PC-3 (cell line): ENCODE data around the gene AKNA. TPM values are rescaled to one million over a fixed set of nuclear protein-coding genes. Genes with fewer than 3 reads are reported as not detected.

Source experiments
- ATAC-seq: fragments of 200-7000 bp; cut with Tn5 transposase; 2 replicates; pipeline ENCODE4 v1.9.1; 2020; ENCODE audit warnings: mild to moderate bottlenecking, moderate library complexity
- BruUV-seq: library from RNA; stranded (reverse); fragments of 400-500 nt; replicated peaks from 2 replicates; lab custom pipeline; 2021; lab: Mats Ljungman, UMichigan
- CTCF ChIA-PET: fragments of 300-600 bp; sonication (Branson Sonifier 250); formaldehyde crosslinking; loops from one replicate; lab custom pipeline; 2022; ENCODE audit warnings: antibody characterized with exemption; lab: Charles Lee
- POLR2A ChIA-PET: fragments of 300-600 bp; sonication (Branson Sonifier 250); formaldehyde crosslinking; loops from one replicate; lab custom pipeline; 2022; ENCODE audit warnings: antibody characterized with exemption; ENCODE audit not compliant: unreplicated experiment; lab: Charles Lee
- DNase-seq: peaks from one replicate; pipeline ENCODE4 v3.0.0-alpha.2; 2015
- H2AFZ ChIP-seq: fragments of 300-600 bp; sonication (generic); 2 replicates; pipeline ENCODE4 v1.6.0; 2016; ENCODE audit warnings: antibody characterized with exemption, low read length
- H3F3A ChIP-seq: fragments of 300-600 bp; sonication (generic); one replicate; pipeline ENCODE4 v1.6.0; 2017; ENCODE audit warnings: antibody characterized with exemption, low read length, control low read depth, mild to moderate bottlenecking; ENCODE audit not compliant: unreplicated experiment
- H3K27ac ChIP-seq: fragments of 300-600 bp; sonication (generic); 2 replicates; pipeline ENCODE4 v1.5.1; 2016; ENCODE audit warnings: mild to moderate bottlenecking, low read length
- H3K27me3 ChIP-seq: fragments of 300-600 bp; sonication (generic); 2 replicates; pipeline ENCODE4 v1.6.1; 2016; ENCODE audit warnings: low read length, mixed read lengths
- H3K36me3 ChIP-seq: fragments of 300-600 bp; sonication (generic); 2 replicates; pipeline ENCODE4 v1.6.1; 2016; ENCODE audit warnings: low read depth, mixed run types, low read length, mixed read lengths
- H3K4me1 ChIP-seq: fragments of 300-600 bp; sonication (generic); 2 replicates; pipeline ENCODE4 v1.5.1; 2016; ENCODE audit warnings: low read length; ENCODE audit not compliant: insufficient read depth
- H3K4me2 ChIP-seq: fragments of 300-600 bp; sonication (generic); 2 replicates; pipeline ENCODE4 v1.6.0; 2016; ENCODE audit warnings: low read length
- H3K4me3 ChIP-seq: fragments of 300-600 bp; sonication (generic); 2 replicates; pipeline ENCODE4 v1.5.1; 2016; ENCODE audit warnings: mild to moderate bottlenecking, low read length, mixed read lengths
- H3K79me2 ChIP-seq: fragments of 300-600 bp; sonication (generic); 2 replicates; pipeline ENCODE4 v1.6.1; 2017; ENCODE audit warnings: low read length, mixed read lengths
- H3K9ac ChIP-seq: fragments of 300-600 bp; sonication (generic); 2 replicates; pipeline ENCODE4 v1.6.0; 2016; ENCODE audit warnings: mild to moderate bottlenecking, low read length
- H3K9me2 ChIP-seq: fragments of 300-600 bp; sonication (generic); replicated peaks from 2 replicates; pipeline ENCODE4 v1.6.1; 2016; ENCODE audit warnings: mixed run types, low read length, mixed read lengths
- H3K9me3 ChIP-seq: fragments of 300-600 bp; sonication (generic); 2 replicates; pipeline ENCODE4 v1.6.1; 2016; ENCODE audit warnings: low read length, mixed read lengths
- H4K20me1 ChIP-seq: fragments of 300-600 bp; sonication (generic); 2 replicates; pipeline ENCODE4 v1.6.1; 2016; ENCODE audit warnings: low read length, mixed read lengths
- CTCF ChIP-seq: fragments of 300-600 bp; sonication (generic); conservative IDR thresholded peaks from 2 replicates; pipeline ENCODE4 v1.5.1; 2017; ENCODE audit warnings: antibody characterized with exemption, low read depth, mild to moderate bottlenecking, low read length
- EZH2 ChIP-seq: fragments of 300-600 bp; sonication (generic); IDR thresholded peaks from one replicate; pipeline ENCODE4 v1.6.1; 2017; ENCODE audit warnings: antibody characterized with exemption, mild to moderate bottlenecking, low read length; ENCODE audit not compliant: unreplicated experiment
- EZH2phosphoT487 ChIP-seq: fragments of 300-600 bp; sonication (generic); IDR thresholded peaks from 2 replicates; pipeline ENCODE4 v1.6.1; 2018; ENCODE audit warnings: mild to moderate bottlenecking, antibody characterized with exemption, low read length, borderline replicate concordance
- intact Hi-C: fragments of 100-400 bp; cut with micrococcal nuclease; formaldehyde crosslinking; loops from 2 replicates; pipeline ENCODE4 v1.9.0; 2023
- total RNA-seq: library from RNA; depleted of rRNA; stranded (reverse); fragments of >200 nt; gene quantifications from 2 replicates; pipeline ENCODE4 v1.2.3, GENCODE V29; 2014

Gene AKNA
- total RNA-seq, 1 experiment from 2014 or later = 9.1 TPM

DNA sequence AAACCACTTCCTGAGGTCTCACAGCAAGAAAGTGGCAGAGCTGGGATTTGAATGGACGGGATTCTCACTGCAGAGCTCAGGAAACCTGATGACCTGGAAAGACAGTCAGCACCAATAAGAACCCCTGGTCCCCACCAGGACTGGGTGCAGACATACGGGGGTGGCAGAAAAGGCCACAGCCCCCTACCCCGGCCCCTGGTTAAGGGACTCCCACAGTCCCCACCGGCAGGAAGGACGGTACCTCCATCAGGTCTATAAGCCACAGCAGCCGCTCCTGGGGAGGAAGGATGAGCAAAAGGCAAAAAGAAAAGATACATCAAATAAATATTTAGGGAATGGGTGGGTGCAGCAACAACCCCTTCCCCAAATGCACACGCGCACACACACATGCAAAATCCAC is 32.0 kb upstream of the AKNA start:
- no peaks in the 10 kb centered on the region for H3K9me2 ChIP-seq
- POLR2A ChIA-PET = no interaction called here
- CTCF ChIA-PET = no interaction called here
- no peaks in the 10 kb centered on the region for H3K79me2 ChIP-seq
- no peaks in the 10 kb centered on the region for H3K36me3 ChIP-seq
- H3K4me2 ChIP-seq = no peak overlapping the region
- DNase-seq (no peak), ATAC-seq (no peak)
- peaks cover 3% of the 10 kb centered on the region; the same call in 1 of the 2 replicates for H3K4me1 ChIP-seq
- H3K9me3 ChIP-seq = no peaks in the 10 kb centered on the region
- H4K20me1 ChIP-seq = no peaks in the 10 kb centered on the region
- H2AFZ ChIP-seq = no peak overlapping the region
- TF ChIP-seq EZH2phosphoT487 = no peak
- no peak for TF ChIP-seq CTCF
- no peak for TF ChIP-seq EZH2
- intact Hi-C loops = no loop called here
- BruUV-seq = no TSS peak
- no peak overlapping the region for H3K4me3 ChIP-seq
- H3K9ac ChIP-seq = no peak overlapping the region
- H3F3A ChIP-seq = no peaks in the 10 kb centered on the region
- no peaks in the 10 kb centered on the region for H3K27me3 ChIP-seq
- no peak overlapping the region for H3K27ac ChIP-seq

DNA sequence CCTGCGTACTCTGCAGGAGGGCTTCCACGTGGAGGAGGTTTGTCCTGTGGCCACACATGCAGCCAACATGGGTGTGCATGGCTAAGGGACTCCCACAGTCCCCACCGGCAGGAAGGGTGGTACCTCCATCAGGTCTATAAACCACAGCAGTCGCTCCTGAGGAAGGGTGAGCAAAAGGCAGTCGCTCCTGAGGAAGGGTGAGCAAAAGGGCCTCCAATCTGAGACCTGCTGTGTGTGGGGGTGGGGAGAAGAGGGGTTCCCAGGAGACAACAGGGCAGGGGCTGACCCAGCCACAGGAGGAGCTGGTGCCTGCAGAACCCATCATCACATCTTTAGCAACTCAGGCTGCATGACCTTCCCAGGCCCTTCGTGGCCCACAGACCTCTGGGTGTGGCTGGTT is 30.3 kb upstream of the AKNA start:
- POLR2A ChIA-PET = no interaction called here
- no peak overlapping the region for H3K9ac ChIP-seq

More for the DNA sequence above, 30.3 kb upstream of the AKNA start:
- H2AFZ ChIP-seq = no peak overlapping the region
- no peak for DNase-seq
- H3K79me2 ChIP-seq = no peaks in the 10 kb centered on the region
- intact Hi-C loops = no loop called here
- no peaks in the 10 kb centered on the region for H3F3A ChIP-seq
- ATAC-seq = no peak
- no peaks in the 10 kb centered on the region for H3K27me3 ChIP-seq
- H3K4me1 ChIP-seq = peaks cover 3% of the 10 kb centered on the region; the same call in 1 of the 2 replicates
- CTCF ChIA-PET = interaction anchor here (0.5 to 1.2 kb wide), 3 partner anchors 13 to 236 kb away, joined by 3 to 4 read pairs (median 3); no protein-coding TSS in a partner anchor
- no peaks in the 10 kb centered on the region for H3K9me2 ChIP-seq
- no peak overlapping the region for H3K27ac ChIP-seq
- no peak overlapping the region for H3K4me2 ChIP-seq
- H3K36me3 ChIP-seq = no peaks in the 10 kb centered on the region
- no peaks in the 10 kb centered on the region for H3K9me3 ChIP-seq
- no peak overlapping the region for H3K4me3 ChIP-seq
- no TSS peak for BruUV-seq
- no peaks in the 10 kb centered on the region for H4K20me1 ChIP-seq
- TF ChIP-seq EZH2 = no peak
- TF ChIP-seq EZH2phosphoT487 = no peak
- no peak for TF ChIP-seq CTCF
